Head of caudate nucleus (tissue), 42 donors: ENCODE data around the gene OR10J5.

Experiments
- DNase-seq, 42 donors: peaks; one replicate each; pipeline versions ENCODE4 v3.0.0 to v3.0.0-alpha.2; 2020 to 2021; ENCODE audit warnings: mixed read lengths in 7 of 42
- intact Hi-C: fragments of 100-400 bp; cut with DNase I; formaldehyde crosslinking; loops from one replicate; pipeline ENCODE4 v1.15.0; 2022

The OR10J5 gene

DNA sequence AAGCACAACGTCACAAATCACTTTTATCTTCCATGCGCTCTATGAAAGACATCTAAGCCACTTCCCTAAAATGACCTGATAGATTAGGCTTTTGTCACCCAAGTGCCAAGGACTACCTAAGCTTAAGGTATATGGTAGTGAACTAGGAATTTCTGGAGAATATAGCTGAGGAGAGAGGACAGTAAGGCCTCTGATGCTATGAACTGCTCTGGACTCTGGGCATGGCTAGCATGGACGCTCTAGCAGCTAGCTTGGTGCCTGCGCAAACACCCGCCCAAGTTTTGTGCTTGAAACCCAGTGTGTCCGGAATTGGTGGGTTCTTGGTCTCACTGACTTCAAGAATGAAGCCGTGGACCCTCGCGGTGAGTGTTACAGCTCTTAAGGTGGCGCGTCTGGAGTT lies 42.5 kb downstream of the OR10J5 start:
- no peak for DNase-seq

DNA sequence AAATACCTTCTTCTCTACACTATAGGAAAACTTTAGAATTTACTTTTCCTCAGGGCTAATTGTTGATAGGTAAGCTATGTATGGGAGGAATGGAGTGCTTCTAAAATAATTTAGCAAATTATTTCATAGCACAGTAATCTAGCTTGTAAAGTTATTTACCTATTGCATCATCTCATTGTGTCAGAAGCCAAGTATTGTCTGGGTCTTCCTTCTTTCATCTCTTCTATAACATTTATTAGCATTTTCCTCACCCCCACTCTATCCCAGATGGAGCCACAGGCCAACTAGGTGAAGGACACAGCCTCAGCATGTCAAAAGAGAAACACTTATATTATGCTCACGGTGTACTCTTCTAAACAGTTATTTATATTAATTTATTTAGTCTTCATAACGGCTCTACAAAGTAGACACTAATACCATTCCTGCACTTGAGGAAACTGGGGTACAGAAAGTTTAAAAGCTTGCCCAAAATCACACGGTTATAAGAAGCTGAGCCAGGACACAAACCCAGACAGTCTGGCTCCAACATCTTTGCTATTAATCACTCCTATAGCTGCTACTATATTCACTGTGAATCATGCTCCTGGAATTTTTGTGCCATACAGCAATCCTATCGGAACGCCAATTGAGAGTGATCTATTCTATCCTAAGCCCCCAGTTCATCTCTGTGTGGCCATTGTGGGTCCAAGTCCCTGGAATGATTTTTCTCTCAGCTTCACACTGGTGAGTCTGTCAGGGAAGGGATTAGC lies 43.1 kb downstream of the OR10J5 start:
- intact Hi-C loops = no loop called here
- no peak for DNase-seq

More for the DNA sequence above, 42.5 kb downstream of the OR10J5 start:
- intact Hi-C loops = no loop called here
